GM12878 (cell line): Measurements from ENCODE around the gene ANKRD44. TPM values are rescaled to one million over a fixed set of nuclear protein-coding genes. Genes with fewer than 3 reads are reported as not detected.

Experiments used
- ATAC-seq: fragments of 200-7000 bp; cut with Tn5 transposase; 3 replicates; pipeline ENCODE4 v1.9.1; 2020; ENCODE audit warnings: mild to moderate bottlenecking, moderate library complexity
- BruUV-seq: library from RNA; stranded (reverse); fragments of 400-500 nt; replicated peaks from 2 replicates; lab custom pipeline; 2021; lab: Mats Ljungman, UMichigan
- CTCF ChIA-PET: fragments of 300-600 bp; sonication (Branson Sonifier 250); formaldehyde crosslinking; extraction: SDS; loops from one replicate; lab custom pipeline; 2021; ENCODE audit warnings: inconsistent platforms; lab: Yijun Ruan, JAX
- POLR2A ChIA-PET: fragments of 350-600 bp; formaldehyde crosslinking; extraction: SDS; loops from one replicate; lab custom pipeline; 2021; ENCODE audit warnings: inconsistent platforms; lab: Charles Lee
- RAD21 ChIA-PET: fragments of 300-600 bp; sonication (Branson Sonifier 250); formaldehyde crosslinking; loops from one replicate; lab custom pipeline; 2023; ENCODE audit warnings: antibody characterized with exemption; ENCODE audit not compliant: unreplicated experiment; lab: Charles Lee
- SMC1A ChIA-PET: fragments of 300-600 bp; sonication (Branson Sonifier 250); formaldehyde crosslinking; loops from one replicate; lab custom pipeline; 2023; ENCODE audit not compliant: unreplicated experiment, uncharacterized antibody; lab: Charles Lee
- DNase-seq: peaks from one replicate; pipeline ENCODE4 v3.0.0-alpha.2; 2011; ENCODE audit warnings: low read depth, low spot score
- FAIRE-seq: peaks from 3 replicates; lab custom pipeline; 2011; peaks lifted over from hg19 to GRCh38; lab: Jason Lieb, UNC
- H2AFZ ChIP-seq: 2 replicates; pipeline ENCODE4 v1.6.0; 2011; ENCODE audit warnings: low read depth, low read length, control low read depth; ENCODE audit not compliant: control insufficient read depth
- H3K27ac ChIP-seq: 2 replicates; pipeline ENCODE4 v1.5.1; 2011; ENCODE audit warnings: control low read depth; ENCODE audit not compliant: control insufficient read depth, insufficient read depth
- H3K27me3 ChIP-seq, 2 experiments: replicated peaks in 1 of 2; 2 replicates each; pipeline versions ENCODE4 v1.6.0 to v1.6.1; 2011; ENCODE audit warnings: low read length in 1 of 2; ENCODE audit not compliant: control insufficient read depth in 2 of 2, insufficient read depth in 2 of 2
- H3K36me3 ChIP-seq, 2 experiments: 2 replicates each; pipeline ENCODE4 v1.5.1; 2011; ENCODE audit warnings: low read length in 1 of 2; ENCODE audit not compliant: control insufficient read depth in 2 of 2, insufficient read depth in 2 of 2
- H3K4me1 ChIP-seq: 2 replicates; pipeline ENCODE4 v1.6.1; 2011; ENCODE audit warnings: mild to moderate bottlenecking, low read length, moderate library complexity, mixed read lengths; ENCODE audit not compliant: control insufficient read depth, insufficient read depth
- H3K4me2 ChIP-seq: 2 replicates; pipeline ENCODE4 v1.6.0; 2011; ENCODE audit warnings: control low read depth; ENCODE audit not compliant: control insufficient read depth, insufficient read depth
- H3K4me3 ChIP-seq: fragments of 200-600 bp; sonication (generic); 2 replicates; pipeline ENCODE4 v1.5.1; 2016
- H3K79me2 ChIP-seq: 2 replicates; pipeline ENCODE4 v1.6.0; 2011; ENCODE audit warnings: low read length; ENCODE audit not compliant: control insufficient read depth, insufficient read depth
- H3K9ac ChIP-seq: 2 replicates; pipeline ENCODE4 v1.8.0; 2011; ENCODE audit warnings: low read length, control low read depth, mixed read lengths; ENCODE audit not compliant: control insufficient read depth, insufficient read depth
- H3K9me3 ChIP-seq: replicated peaks from 3 replicates; pipeline ENCODE4 v1.5.1; 2011; ENCODE audit warnings: mild to moderate bottlenecking, low read length; ENCODE audit not compliant: control insufficient read depth, insufficient read depth
- H4K20me1 ChIP-seq: 2 replicates; pipeline ENCODE4 v1.6.0; 2011; ENCODE audit not compliant: control insufficient read depth, insufficient read depth
- BCL11A ChIP-seq: IDR thresholded peaks from 2 replicates; pipeline ENCODE4 v1.6.1; 2011; ENCODE audit warnings: low read depth, low read length
- EED ChIP-seq: sonication (generic); IDR thresholded peaks from 2 replicates; pipeline ENCODE4 v1.6.1; 2016; ENCODE audit warnings: antibody characterized with exemption, low read depth
- EGR1 ChIP-seq, 2 experiments: IDR thresholded peaks; 1 replicate in 1 of 2; 2 replicates in 1 of 2; pipeline ENCODE4 v1.6.1; 2011 to 2012; ENCODE audit warnings: low read depth in 2 of 2, low read length in 2 of 2, borderline replicate concordance in 1 of 2, mild to moderate bottlenecking in 1 of 2, moderate library complexity in 1 of 2
- HDAC2 ChIP-seq: fragments of 200-600 bp; sonication (generic); IDR thresholded peaks from 2 replicates; pipeline ENCODE4 v1.6.1; 2017
- IRF4 ChIP-seq: IDR thresholded peaks from 2 replicates; pipeline ENCODE4 v1.6.1; 2011; ENCODE audit warnings: low read depth, low read length
- KLF5 ChIP-seq: fragments of 450-650 bp; IDR thresholded peaks from 2 replicates; pipeline ENCODE4 v1.6.1; 2014; ENCODE audit warnings: mild to moderate bottlenecking; ENCODE audit not compliant: partially characterized antibody
- POLR2A ChIP-seq: IDR thresholded peaks from 2 replicates; pipeline ENCODE4 v1.6.1; 2011; ENCODE audit warnings: low read depth, mild to moderate bottlenecking, low read length
- SMC3 ChIP-seq: IDR thresholded peaks from 2 replicates; pipeline ENCODE4 v1.6.1; 2011; ENCODE audit warnings: low read length, improper control_type of control experiment, borderline replicate concordance
- SPI1 ChIP-seq: IDR thresholded peaks from 2 replicates; pipeline ENCODE4 v1.6.1; 2011; ENCODE audit warnings: low read depth, mild to moderate bottlenecking, low read length, moderate library complexity, borderline replicate concordance; ENCODE audit not compliant: insufficient read depth
- STAT3 ChIP-seq: IDR thresholded peaks from 2 replicates; pipeline ENCODE4 v1.6.1; 2011; ENCODE audit warnings: low read depth, low read length, improper control_type of control experiment
- WGBS: methylation state at CpG from one replicate; pipeline ENCODE4 v1.1.6; 2016; ENCODE audit warnings: low lambda C conversion rate; ENCODE audit not compliant: insufficient replicate concordance, insufficient coverage; ENCODE audit errors: missing lambda C conversion rate; 5-methylcytosine and 5-hydroxymethylcytosine counted together
- in situ Hi-C: fragments of 300-500 bp; cut with MboI; formaldehyde crosslinking; loops from 9 replicates; pipeline ENCODE4 v1.14.3; 2018; ENCODE audit warnings: mixed read lengths
- intact Hi-C: fragments of 100-400 bp; cut with micrococcal nuclease; formaldehyde crosslinking; loops from one replicate; pipeline ENCODE4 v1.14.2; 2022; ENCODE audit not compliant: unreplicated experiment
- polyA plus RNA-seq, 11 experiments: library from polyadenylated mRNA; depleted of rRNA in 4 of 11; unstranded in 6 of 11; stranded (reverse) in 5 of 11; fragments of >200 nt; fragmentation: Nextera tagmentation in 4 of 11; fragmentation: Illumina TruSeq in 1 of 11; extraction: Ambion mirVana in 4 of 11; extraction: Trizol in 1 of 11; gene quantifications; 1 replicate in 1 of 11; 2 replicates in 10 of 11; pipeline versions ENCODE4 v1.2.1 to v1.2.3, GENCODE V29; 2011 to 2016; ENCODE audit warnings: inconsistent platforms in 2 of 11, missing spikeins in 2 of 11, low read depth in 1 of 11
- total RNA-seq, 4 experiments: library from RNA; depleted of rRNA in 3 of 4; stranded (reverse); fragments of >200 nt in 3 of 4; fragmentation: Illumina TruSeq in 1 of 4; extraction: Trizol in 1 of 4; gene quantifications; 2 replicates each; pipeline versions ENCODE4 v1.2.1 to v1.2.3, GENCODE V29; 2013 to 2021

The ANKRD44 gene
- total and polyA plus RNA-seq, 10 of the 15 experiments (the other 5 are each of a cell fraction or from before 2014, with no cell fraction given): 19.1 to 99.1 (median 59.6) TPM

DNA sequence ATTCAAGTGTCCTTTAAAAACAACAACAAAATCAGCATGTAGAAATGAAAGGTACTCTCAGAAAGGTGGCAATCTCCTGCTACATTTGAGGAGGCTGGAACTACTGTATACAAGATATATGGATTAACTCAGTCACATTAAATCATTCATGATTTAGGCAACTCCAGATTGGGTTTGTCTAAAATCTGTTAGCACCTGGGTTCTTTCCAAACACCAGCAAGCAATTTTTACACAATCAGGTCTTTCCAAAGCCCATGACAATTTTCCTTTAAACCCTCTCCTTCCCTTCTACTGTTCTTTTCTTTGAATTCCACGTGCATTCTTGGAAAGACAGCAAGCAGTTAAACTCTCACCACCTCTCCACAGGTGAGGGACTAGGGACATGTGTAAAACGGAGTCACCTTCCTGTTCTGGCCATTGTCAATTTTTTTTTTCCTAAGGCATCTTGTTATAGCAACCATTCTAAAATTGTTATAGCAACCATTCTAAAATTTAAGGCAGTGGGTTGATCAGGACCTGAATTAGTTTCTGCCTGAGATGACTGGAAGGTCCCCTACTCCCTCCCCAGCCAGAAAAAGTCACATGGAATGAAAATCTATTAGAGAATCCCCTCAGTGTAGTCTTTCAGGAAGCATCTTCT, 113.9 kb downstream of the ANKRD44 start:
- in situ Hi-C loops (no loop called here), intact Hi-C loops (no loop called here)
- DNase-seq (no peak), FAIRE-seq (no peak), ATAC-seq (no peak)
- BruUV-seq: no TSS peak
- H4K20me1 ChIP-seq: no peaks in the 10 kb centered on the region
- RAD21 ChIA-PET: interaction anchor here (0.8 to 9.8 kb wide), 5 partner anchors 14 to 111 kb away, joined by 3 to 210 read pairs (median 65); partner anchors contain the start of gene ANKRD44
- WGBS: 0% methylated on average over 2 of the region's 2 CpGs
- no peaks in the 10 kb centered on the region for H3K36me3 ChIP-seq
- no peak for TF ChIP-seq BCL11A
- no peak for TF ChIP-seq SMC3
- TF ChIP-seq POLR2A: no peak
- no peak for TF ChIP-seq HDAC2
- no peak for TF ChIP-seq STAT3
- TF ChIP-seq EGR1 (IDR thresholded peaks at IDR 0.05; ENCODE audit: borderline replicate concordance in 1 of 2, low read depth in 2 of 2, low read length in 2 of 2): no peak
- TF ChIP-seq KLF5: no peak
- no peak for TF ChIP-seq IRF4
- TF ChIP-seq EED: no peak
- no peak for TF ChIP-seq SPI1
- H3K9ac ChIP-seq: no peak overlapping the region
- H3K79me2 ChIP-seq: peaks cover 82% of the 10 kb centered on the region
- no peaks in the 10 kb centered on the region for H3K9me3 ChIP-seq
- no peak overlapping the region for H3K4me3 ChIP-seq
- SMC1A ChIA-PET: interaction anchor here (0.9 to 9.9 kb wide), 11 partner anchors 11 to 115 kb away, joined by 3 to 204 read pairs (median 31); partner anchors contain the start of gene ANKRD44
- H3K4me2 ChIP-seq: no peak overlapping the region
- CTCF ChIA-PET: interaction anchor here (0.9 to 11.0 kb wide), 5 partner anchors 12 to 111 kb away, joined by 3 to 119 read pairs (median 18); partner anchors contain the start of gene ANKRD44
- H3K27me3 ChIP-seq: no peaks in the 10 kb centered on the region
- H3K27ac ChIP-seq: no peak overlapping the region
- no peak overlapping the region for H2AFZ ChIP-seq
- H3K4me1 ChIP-seq: peaks cover 40% of the 10 kb centered on the region
- POLR2A ChIA-PET: interaction anchor here (0.6 to 4.8 kb wide), 7 partner anchors 9 to 112 kb away, joined by 3 to 43 read pairs (median 12); partner anchors contain the start of gene ANKRD44
